HG03060 (cell line): Measurements from ENCODE around the gene OR1L8.
"Not testable (repeated sequence)": the region's sequence is repeated elsewhere in the genome, so short reads cannot be mapped to it uniquely, and the experiment has no call there.

Experiments
- ATAC-seq: cut with Tn5 transposase; IDR thresholded peaks from one replicate; pipeline ENCODE4 v1.9.1; 2021; ENCODE audit warnings: low read depth, moderate number of reproducible peaks; ENCODE audit not compliant: unreplicated experiment

Gene OR1L8, protein sequence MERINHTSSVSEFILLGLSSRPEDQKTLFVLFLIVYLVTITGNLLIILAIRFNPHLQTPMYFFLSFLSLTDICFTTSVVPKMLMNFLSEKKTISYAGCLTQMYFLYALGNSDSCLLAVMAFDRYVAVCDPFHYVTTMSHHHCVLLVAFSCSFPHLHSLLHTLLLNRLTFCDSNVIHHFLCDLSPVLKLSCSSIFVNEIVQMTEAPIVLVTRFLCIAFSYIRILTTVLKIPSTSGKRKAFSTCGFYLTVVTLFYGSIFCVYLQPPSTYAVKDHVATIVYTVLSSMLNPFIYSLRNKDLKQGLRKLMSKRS

DNA sequence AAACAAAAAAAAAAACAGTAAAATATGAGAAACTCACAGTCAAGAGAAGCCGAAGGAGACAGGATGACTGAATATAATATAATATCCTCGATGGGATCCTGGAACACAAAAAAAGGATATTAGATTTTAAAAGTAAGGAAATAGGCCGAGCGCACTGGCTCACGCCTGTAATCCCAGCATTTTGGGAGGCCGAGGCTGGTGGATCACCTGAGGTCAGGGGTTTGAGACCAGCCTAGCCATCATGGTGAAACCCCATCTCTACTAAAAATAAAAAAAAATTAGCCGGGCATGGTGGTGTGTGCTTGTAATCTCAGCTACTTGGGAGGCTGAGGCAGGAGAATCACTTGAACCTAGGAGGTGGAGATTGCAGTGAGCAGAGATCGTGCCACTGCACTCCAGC is at the start of gene OR1L8:
Gene OR1L8 (minus strand): TSS at position 101 of the 400 bp plus-strand sequence. CDS start 14,907 bp downstream, outside the sequence.
- not testable (repeated sequence) for ATAC-seq

DNA sequence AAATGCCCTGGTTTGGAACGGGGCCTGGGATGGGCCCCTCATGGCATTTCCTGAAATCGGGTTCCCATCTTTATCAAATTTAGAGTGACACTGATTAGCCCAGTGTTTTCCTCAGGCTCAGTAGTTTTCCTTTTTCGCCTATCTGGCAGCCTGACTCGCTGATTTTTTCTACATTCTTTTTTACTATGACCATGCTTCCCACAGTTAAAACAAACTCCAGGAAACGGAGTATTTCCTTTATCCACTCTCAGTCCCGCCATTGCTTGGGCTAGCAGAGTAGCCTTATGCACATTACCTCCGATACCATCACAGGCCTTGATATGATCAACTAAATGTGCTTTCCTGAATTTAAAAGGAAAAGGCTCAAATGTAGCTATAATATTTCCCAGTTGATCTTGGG is 36.8 kb upstream of the OR1L8 start:
- no peak for ATAC-seq

- no peak for ATAC-seq
Observed at GRCh38 chr9:122614362-122614761, 31.2 kb upstream of the OR1L8 start, which contains the start of gene OR1Q1. OR1Q1 (plus strand) TSS chr9:122614738; CDS start chr9:122614738, 0 bp downstream.

GRCh38 chr9:122609804-122610203 is 26.6 kb upstream of the OR1L8 start:
- no peak for ATAC-seq

DNA sequence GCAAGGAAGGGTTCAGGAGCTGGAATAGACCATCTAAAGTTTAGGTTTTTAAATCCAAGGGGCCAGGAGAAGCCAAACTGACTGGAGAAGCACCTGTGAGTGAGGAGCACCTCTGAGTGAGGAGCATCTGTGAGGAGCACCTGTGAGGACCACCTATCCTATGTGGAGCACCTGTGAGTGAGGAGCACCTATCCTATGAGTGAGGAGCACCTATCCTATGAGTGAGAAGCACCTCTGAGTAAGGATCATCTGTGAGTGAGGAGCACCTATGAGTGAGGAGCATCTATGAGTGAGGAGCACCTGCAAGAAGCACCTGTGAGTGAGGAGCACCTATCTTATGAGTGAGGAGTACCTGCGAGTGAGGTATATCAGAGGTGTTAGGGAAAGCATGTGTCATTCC is 23.4 kb upstream of the OR1L8 start:
- ATAC-seq: no peak

GRCh38 chr9:122605691-122606090 is 22.5 kb upstream of the OR1L8 start:
- ATAC-seq: no peak

DNA sequence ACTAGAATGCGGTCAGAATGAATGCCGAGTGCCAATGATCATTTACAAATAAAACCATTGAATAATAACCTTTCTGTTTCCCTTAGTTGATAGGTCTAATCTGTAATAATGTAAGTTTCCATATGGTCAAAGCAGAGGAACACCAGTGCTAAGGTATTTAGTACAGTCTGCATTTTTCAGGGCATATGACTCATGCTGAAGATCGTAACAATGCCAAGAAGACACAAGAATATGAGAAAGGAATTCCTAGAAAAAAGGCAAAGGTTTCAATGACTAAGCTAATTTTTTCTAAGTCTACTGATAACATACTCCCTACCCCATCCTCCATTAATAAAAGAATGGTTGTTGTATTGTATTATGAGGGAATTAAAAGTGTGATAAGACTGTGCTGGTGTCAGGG is 2.8 kb downstream of the OR1L8 start:
- no peak for ATAC-seq

GRCh38 chr9:122579874-122580273 is 3.3 kb downstream of the OR1L8 start:
- no peak for ATAC-seq

GRCh38 chr9:122572456-122572855 is 10.7 kb downstream of the OR1L8 start:
- ATAC-seq: no peak

- no peak for ATAC-seq
Observed at GRCh38 chr9:122567901-122568300, 15.3 kb downstream of the OR1L8 start.

- no peak for ATAC-seq
Observed at GRCh38 chr9:122562134-122562760, 20.9 kb downstream of the OR1L8 start.

GRCh38 chr9:122561446-122561845 is 21.7 kb downstream of the OR1L8 start:
- ATAC-seq: no peak

DNA sequence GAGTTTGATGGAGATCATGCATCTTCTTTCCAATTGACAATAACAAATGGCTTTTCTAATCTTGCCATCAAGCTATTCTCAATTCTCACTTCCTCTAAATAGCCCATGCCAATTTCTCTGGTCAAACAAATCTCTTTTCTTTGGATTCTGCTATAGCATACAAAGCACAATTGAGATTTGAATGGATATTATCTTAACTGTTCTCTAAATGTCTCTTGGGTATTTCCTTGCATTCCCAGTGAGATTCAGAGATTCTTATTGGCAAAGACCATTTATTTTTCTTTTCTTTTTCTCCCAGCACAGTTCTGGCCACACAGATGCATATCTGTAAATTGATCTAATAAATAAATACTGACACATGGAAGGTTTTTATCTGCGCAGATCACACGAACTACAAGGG is 30.4 kb downstream of the OR1L8 start, which contains the start of gene OR1N2:
Gene OR1N2 (plus strand): TSS at position 301 of the 400 bp plus-strand sequence. CDS start 100 bp downstream, outside the sequence.
- ATAC-seq: no peak

DNA sequence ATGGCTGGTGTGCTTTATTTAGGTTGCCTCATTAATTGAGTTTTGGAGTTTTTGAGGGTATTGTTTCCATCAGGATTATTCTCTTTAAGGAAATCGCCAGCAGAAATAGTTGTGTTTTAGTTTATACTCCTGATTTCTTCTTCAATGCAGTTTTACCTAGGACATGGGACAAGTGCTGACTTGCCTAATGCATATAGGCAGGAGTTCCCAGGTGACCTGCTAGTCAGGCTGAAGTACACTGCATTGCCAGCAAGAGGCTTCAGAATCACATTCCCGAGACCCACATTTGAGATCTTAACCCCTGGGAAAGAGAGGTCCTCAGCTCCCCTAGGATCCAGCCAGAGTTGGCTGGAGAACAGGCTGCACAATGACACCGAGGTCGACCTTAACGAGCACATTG is 31.8 kb downstream of the OR1L8 start:
- no peak for ATAC-seq

DNA sequence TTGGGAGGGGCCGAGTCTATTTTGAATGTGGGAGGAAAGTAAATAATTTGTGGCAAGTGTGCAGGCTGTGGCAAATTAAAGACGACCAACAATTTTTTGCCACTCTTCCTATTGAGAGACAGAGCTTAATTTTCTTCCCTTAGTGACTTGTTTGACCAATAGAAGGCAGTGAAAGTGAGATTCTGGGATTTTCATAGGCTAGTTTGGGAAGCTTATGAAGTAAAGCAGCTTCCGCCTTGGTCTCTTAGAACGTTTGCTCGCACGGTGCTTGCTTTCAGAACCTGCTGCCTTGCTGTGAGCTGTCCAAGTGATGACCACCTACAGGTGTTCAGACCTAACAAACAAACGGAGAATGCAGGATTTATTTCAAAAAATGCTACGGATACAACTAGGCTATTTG is 37.0 kb downstream of the OR1L8 start:
- no peak for ATAC-seq

DNA sequence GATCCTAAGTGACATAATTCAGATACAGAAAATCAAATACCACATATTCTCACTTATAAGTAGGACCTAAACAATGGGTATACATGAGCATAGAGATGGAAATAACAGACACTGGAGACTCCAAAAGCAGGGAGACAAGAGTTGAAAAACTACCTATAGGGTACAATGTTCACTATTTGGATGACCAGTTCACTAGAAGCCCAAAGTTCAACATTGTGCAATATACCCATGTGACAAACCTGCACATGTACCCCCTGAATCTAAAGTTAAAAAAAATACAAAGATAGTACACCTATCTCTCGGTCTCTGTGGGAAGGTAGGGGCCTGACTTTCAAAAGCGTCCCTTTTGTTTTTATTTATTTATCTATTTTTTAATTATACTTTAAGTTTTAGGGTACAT is 44.4 kb downstream of the OR1L8 start:
- no peak for ATAC-seq

GRCh38 chr9:122537066-122537465 is 46.1 kb downstream of the OR1L8 start:
- not testable (repeated sequence) for ATAC-seq

GRCh38 chr9:122536134-122536533 is 47.0 kb downstream of the OR1L8 start:
- no peak for ATAC-seq

GRCh38 chr9:122531157-122531556 is 52.0 kb downstream of the OR1L8 start:
- ATAC-seq: not testable (repeated sequence)

DNA sequence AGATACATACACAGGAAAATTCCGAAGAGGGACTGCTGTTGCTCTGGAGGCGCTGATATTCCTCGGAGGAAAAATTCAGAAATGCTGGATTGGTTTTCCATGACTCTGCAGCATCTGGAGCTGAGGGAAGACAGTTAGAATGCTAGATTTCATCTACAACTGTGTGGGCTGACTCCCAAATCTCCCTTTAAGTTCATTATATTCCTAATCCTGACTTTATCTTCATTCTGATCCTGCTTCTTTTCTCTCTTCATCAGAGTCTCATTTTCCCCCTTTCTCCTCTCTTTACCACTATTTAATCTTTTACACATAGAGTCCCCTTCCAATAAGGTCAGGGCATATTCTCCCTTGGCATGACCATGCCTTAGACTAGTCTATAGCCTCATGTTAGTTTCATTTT is 56.0 kb downstream of the OR1L8 start, which contains the start of gene OR1N1:
Gene OR1N1 (minus strand): TSS at position 101 of the 400 bp plus-strand sequence. CDS start 0 bp downstream, at position 101.
- no peak for ATAC-seq

- no peak for ATAC-seq
Observed at GRCh38 chr9:122526602-122527001, 56.6 kb downstream of the OR1L8 start.

GRCh38 chr9:122519376-122519775 is 63.8 kb downstream of the OR1L8 start:
- no peak for ATAC-seq
